Measurements from ENCODE around the gene TADA2B.

DNA sequence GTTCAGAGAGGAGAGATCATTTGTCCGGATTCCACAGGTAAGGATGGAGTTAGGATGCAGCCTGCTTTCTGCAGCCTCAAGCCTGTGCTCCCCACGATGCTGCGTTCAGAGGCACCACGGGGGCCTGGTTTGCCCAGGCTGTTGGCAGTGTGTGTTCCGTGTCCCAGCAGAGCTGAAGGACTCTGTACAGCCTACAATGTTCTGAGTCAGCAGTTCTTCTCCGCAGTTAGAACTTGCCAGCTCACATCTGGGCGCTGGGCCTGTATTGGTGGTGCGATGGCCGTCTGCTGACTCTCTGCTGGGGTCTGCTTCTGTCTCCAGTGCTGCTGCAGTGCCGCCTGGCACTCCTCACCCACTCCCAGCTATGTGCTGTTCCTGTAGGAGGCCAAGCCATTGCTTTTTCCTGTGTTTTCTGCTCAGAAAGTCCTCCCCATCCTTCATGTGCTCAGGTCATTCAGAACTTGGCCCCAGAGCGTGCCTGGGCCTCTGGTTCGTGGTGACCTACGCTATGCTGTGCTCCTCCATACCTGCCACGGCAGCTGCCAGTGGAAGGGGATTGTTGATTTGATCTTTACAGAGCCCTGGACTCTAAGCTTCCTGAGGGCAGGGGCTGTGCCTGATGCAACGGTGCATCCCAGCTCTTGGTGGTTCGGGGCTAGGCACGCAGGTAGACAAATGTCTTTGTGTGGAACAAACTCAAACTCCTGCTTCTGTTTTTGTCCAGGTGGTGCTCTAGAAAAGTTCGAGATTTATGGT lies 42.6 kb upstream of the TADA2B start:
- TF ChIP-seq EZH2 (IDR thresholded peaks at IDR 0.05; ENCODE audit: borderline replicate concordance) (no peak), EZH2phosphoT487 (IDR thresholded peaks at IDR 0.05; ENCODE audit: low read depth, severe bottlenecking, unreplicated experiment) (no peak)
- TF ChIP-seq, protein P1, sequence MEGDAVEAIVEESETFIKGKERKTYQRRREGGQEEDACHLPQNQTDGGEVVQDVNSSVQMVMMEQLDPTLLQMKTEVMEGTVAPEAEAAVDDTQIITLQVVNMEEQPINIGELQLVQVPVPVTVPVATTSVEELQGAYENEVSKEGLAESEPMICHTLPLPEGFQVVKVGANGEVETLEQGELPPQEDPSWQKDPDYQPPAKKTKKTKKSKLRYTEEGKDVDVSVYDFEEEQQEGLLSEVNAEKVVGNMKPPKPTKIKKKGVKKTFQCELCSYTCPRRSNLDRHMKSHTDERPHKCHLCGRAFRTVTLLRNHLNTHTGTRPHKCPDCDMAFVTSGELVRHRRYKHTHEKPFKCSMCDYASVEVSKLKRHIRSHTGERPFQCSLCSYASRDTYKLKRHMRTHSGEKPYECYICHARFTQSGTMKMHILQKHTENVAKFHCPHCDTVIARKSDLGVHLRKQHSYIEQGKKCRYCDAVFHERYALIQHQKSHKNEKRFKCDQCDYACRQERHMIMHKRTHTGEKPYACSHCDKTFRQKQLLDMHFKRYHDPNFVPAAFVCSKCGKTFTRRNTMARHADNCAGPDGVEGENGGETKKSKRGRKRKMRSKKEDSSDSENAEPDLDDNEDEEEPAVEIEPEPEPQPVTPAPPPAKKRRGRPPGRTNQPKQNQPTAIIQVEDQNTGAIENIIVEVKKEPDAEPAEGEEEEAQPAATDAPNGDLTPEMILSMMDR (IDR thresholded peaks at IDR 0.05; ENCODE audit: poor library complexity): no peak

Measured in hepatocyte (in vitro differentiated cells).